ENCODE measurements around the gene GSAP. TPM values are rescaled to one million over a fixed set of nuclear protein-coding genes. Genes with fewer than 3 reads are reported as not detected.

Gene GSAP
- total and polyA plus RNA-seq, 9 of the 15 experiments (the other 6 are each of a cell fraction or from before 2014, with no cell fraction given) = 0.13 TPM; not detected in 8

DNA sequence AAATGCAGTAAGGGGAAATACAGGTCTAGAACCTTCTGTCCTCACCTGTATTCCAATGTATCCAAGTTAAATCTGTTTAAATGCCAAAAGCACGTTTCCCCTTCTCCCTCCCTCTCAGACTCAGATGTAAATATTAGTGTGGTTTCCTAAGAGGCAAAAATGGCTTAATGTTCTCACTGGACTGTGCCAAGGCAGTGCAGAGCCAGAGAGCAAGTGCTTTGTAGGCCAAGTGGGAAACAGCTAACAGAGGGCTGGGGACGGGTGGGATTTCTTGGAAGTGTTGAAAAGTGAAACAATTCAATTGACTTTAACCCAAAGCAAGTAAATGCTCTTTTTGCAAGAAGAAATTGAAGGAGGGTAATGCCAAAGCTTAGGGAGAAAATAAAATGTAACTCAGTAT, 103.1 kb downstream of the GSAP start:
- Histone ChIP-seq H3K27ac (ENCODE audit: extremely low read depth, low read depth, low read length) (no peak overlapping the region), H3K27me3 (ENCODE audit: control insufficient read depth in 2 of 2, insufficient read depth in 2 of 2, low read length in 2 of 2) (peaks cover 12 to 20% of the 10 kb centered on the region in 2 experiments; a peak in 4 of 5 replicates), H3K4me3 (no peak overlapping the region), H4K20me1 (replicated peaks; ENCODE audit: control insufficient read depth, insufficient read depth, low read length) (no peaks in the 10 kb centered on the region), H2AFZ (ENCODE audit: low read depth, low read length) (no peak overlapping the region), H3K36me3 (ENCODE audit: control insufficient read depth, insufficient read depth, low read length) (no peaks in the 10 kb centered on the region), H3K4me1 (replicated peaks in 1 of 2; ENCODE audit: control insufficient read depth in 2 of 2, insufficient read depth in 2 of 2, low read length in 2 of 2) (no peaks in the 10 kb centered on the region), H3K9me3 (replicated peaks; ENCODE audit: control insufficient read depth, insufficient read depth, low read depth, low read length) (no peaks in the 10 kb centered on the region), H3K9ac (ENCODE audit: insufficient read depth in 1 of 2, low read depth in 2 of 2, low read length in 2 of 2) (no peak overlapping the region), H3K4me2 (ENCODE audit: insufficient read depth, low read length) (no peak overlapping the region), H3K79me2 (ENCODE audit: control insufficient read depth, insufficient read depth, low read length) (no peaks in the 10 kb centered on the region), H3K9me1 (ENCODE audit: control insufficient read depth, insufficient read depth, low read length) (no peaks in the 10 kb centered on the region)
- BruUV-seq (replicated peaks) = no TSS peak
- DNase-seq (ENCODE audit: extremely low read depth in 1 of 4, low spot score in 3 of 4) (no peak), FAIRE-seq (no peak), ATAC-seq (no peak)
- in situ Hi-C loops (cut with MboI) (no loop called here), intact Hi-C loops (cut with micrococcal nuclease) (no loop called here)
- POLR2A ChIA-PET = no interaction called here
- 0% methylated on average over 2 of the region's 2 CpGs for WGBS (ENCODE audit: insufficient coverage, low coverage, missing lambda C conversion rate)
- TF ChIP-seq C11orf30 (IDR thresholded peaks at IDR 0.05; ENCODE audit: low read depth) (no peak), DMBX1 (CRISPR knock-in tag; IDR thresholded peaks at IDR 0.05; ENCODE audit: borderline replicate concordance) (no peak), ZNF764 (CRISPR knock-in tag; IDR thresholded peaks at IDR 0.05; ENCODE audit: low read depth) (no peak), ZNF282 (CRISPR knock-in tag; IDR thresholded peaks at IDR 0.05) (no peak), NR2C1 (IDR thresholded peaks at IDR 0.05) (no peak), NR2C1 (tag; IDR thresholded peaks at IDR 0.05) (no peak), SAFB2 (IDR thresholded peaks at IDR 0.05; ENCODE audit: borderline replicate concordance, low read depth, low read length, severe bottlenecking) (no peak), ZNF766 (CRISPR knock-in tag; conservative IDR thresholded peaks at IDR 0.05) (no peak), ZNF79 (CRISPR knock-in tag; IDR thresholded peaks at IDR 0.05; ENCODE audit: low read depth) (no peak), PRPF4 (IDR thresholded peaks at IDR 0.05; ENCODE audit: insufficient read depth, low read depth, low read length, poor library complexity, severe bottlenecking) (no peak), NFE2L1 (tag; IDR thresholded peaks at IDR 0.05; ENCODE audit: borderline replicate concordance, low read depth) (no peak), ZNF699 (CRISPR knock-in tag; IDR thresholded peaks at IDR 0.05; ENCODE audit: insufficient replicate concordance) (no peak), EWSR1 (IDR thresholded peaks at IDR 0.05; ENCODE audit: borderline replicate concordance, low read depth, partially characterized antibody) (no peak)
- TF ChIP-seq, protein P1, sequence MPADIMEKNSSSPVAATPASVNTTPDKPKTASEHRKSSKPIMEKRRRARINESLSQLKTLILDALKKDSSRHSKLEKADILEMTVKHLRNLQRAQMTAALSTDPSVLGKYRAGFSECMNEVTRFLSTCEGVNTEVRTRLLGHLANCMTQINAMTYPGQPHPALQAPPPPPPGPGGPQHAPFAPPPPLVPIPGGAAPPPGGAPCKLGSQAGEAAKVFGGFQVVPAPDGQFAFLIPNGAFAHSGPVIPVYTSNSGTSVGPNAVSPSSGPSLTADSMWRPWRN (IDR thresholded peaks at IDR 0.05; ENCODE audit: low read depth) = no peak
- TF ChIP-seq, protein P2, sequence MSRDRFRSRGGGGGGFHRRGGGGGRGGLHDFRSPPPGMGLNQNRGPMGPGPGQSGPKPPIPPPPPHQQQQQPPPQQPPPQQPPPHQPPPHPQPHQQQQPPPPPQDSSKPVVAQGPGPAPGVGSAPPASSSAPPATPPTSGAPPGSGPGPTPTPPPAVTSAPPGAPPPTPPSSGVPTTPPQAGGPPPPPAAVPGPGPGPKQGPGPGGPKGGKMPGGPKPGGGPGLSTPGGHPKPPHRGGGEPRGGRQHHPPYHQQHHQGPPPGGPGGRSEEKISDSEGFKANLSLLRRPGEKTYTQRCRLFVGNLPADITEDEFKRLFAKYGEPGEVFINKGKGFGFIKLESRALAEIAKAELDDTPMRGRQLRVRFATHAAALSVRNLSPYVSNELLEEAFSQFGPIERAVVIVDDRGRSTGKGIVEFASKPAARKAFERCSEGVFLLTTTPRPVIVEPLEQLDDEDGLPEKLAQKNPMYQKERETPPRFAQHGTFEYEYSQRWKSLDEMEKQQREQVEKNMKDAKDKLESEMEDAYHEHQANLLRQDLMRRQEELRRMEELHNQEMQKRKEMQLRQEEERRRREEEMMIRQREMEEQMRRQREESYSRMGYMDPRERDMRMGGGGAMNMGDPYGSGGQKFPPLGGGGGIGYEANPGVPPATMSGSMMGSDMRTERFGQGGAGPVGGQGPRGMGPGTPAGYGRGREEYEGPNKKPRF (IDR thresholded peaks at IDR 0.05; ENCODE audit: low read depth, low read length) = no peak
- TF ChIP-seq, protein P3, sequence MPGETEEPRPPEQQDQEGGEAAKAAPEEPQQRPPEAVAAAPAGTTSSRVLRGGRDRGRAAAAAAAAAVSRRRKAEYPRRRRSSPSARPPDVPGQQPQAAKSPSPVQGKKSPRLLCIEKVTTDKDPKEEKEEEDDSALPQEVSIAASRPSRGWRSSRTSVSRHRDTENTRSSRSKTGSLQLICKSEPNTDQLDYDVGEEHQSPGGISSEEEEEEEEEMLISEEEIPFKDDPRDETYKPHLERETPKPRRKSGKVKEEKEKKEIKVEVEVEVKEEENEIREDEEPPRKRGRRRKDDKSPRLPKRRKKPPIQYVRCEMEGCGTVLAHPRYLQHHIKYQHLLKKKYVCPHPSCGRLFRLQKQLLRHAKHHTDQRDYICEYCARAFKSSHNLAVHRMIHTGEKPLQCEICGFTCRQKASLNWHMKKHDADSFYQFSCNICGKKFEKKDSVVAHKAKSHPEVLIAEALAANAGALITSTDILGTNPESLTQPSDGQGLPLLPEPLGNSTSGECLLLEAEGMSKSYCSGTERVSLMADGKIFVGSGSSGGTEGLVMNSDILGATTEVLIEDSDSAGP (CRISPR knock-in tag; IDR thresholded peaks at IDR 0.05) = no peak
- CTCF ChIA-PET (ENCODE audit: low intra/inter-chr PET ratio) = no interaction called here
